Endodermal cell (in vitro differentiated cells): Measurements from ENCODE around the gene SPACDR. TPM values are rescaled to one million over a fixed set of nuclear protein-coding genes. Genes with fewer than 3 reads are reported as not detected.

ENCODE experiments used
- DNase-seq: peaks from one replicate; pipeline ENCODE4 v3.0.0-alpha.2; 2017
- H3K27ac ChIP-seq: 2 replicates; pipeline ENCODE4 v1.5.1; 2013; ENCODE audit warnings: mild to moderate bottlenecking, low read depth, low read length, moderate library complexity
- H3K27me3 ChIP-seq: 2 replicates; pipeline ENCODE4 v1.6.1; 2013; ENCODE audit warnings: mild to moderate bottlenecking, low read length, moderate library complexity; ENCODE audit not compliant: insufficient read depth, control insufficient read depth, poor library complexity, severe bottlenecking
- H3K36me3 ChIP-seq: 2 replicates; pipeline ENCODE4 v1.7.0; 2013; ENCODE audit warnings: mild to moderate bottlenecking, low read length, moderate library complexity; ENCODE audit not compliant: control insufficient read depth, insufficient read depth
- H3K4me1 ChIP-seq: one replicate; pipeline ENCODE4 v1.7.0; 2013; ENCODE audit warnings: low read length; ENCODE audit not compliant: control insufficient read depth, insufficient read depth
- H3K4me3 ChIP-seq: 2 replicates; pipeline ENCODE4 v1.5.1; 2013; ENCODE audit warnings: mild to moderate bottlenecking, low read length, moderate library complexity
- H3K9ac ChIP-seq: 2 replicates; pipeline ENCODE4 v1.6.1; 2013; ENCODE audit warnings: mild to moderate bottlenecking, low read length, moderate library complexity; ENCODE audit not compliant: poor library complexity, severe bottlenecking; ENCODE audit errors: extremely low read depth
- H3K9me3 ChIP-seq: 2 replicates; pipeline ENCODE4 v1.6.1; 2013; ENCODE audit warnings: mild to moderate bottlenecking, low read length, moderate library complexity; ENCODE audit not compliant: control insufficient read depth
- H3K27ac Mint-ChIP-seq: 2 replicates; pipeline ENCODE4 v1.8.0; 2020; ENCODE audit warnings: mixed read lengths
- H3K27me3 Mint-ChIP-seq: 2 replicates; pipeline ENCODE4 v1.8.0; 2021; ENCODE audit warnings: mild to moderate bottlenecking, mixed read lengths; ENCODE audit not compliant: insufficient read depth
- H3K36me3 Mint-ChIP-seq: 2 replicates; pipeline ENCODE4 v1.8.0; 2020; ENCODE audit warnings: low read depth, mixed read lengths
- H3K4me1 Mint-ChIP-seq: 2 replicates; pipeline ENCODE4 v1.8.0; 2020; ENCODE audit warnings: mixed read lengths
- H3K4me3 Mint-ChIP-seq: 2 replicates; pipeline ENCODE4 v1.8.0; 2020; ENCODE audit warnings: mild to moderate bottlenecking, moderate library complexity, mixed read lengths
- H3K9me3 Mint-ChIP-seq: 2 replicates; pipeline ENCODE4 v1.8.0; 2020; ENCODE audit warnings: mild to moderate bottlenecking, mixed read lengths
- WGBS, 2 experiments: methylation state at CpG; one replicate each; pipeline versions ENCODE4 v1.1.5 to v1.1.7; 2013; ENCODE audit warnings: missing lambda C conversion rate in 2 of 2, mixed read lengths in 1 of 2; ENCODE audit not compliant: insufficient coverage in 1 of 2, insufficient read length in 1 of 2; 5-methylcytosine and 5-hydroxymethylcytosine counted together
- total RNA-seq, 2 donors: library from RNA; stranded (reverse); fragmentation: NEBNext Ultra II Directional in 1 of 2; extraction: Animal tissue kit (Norgen Biotek cat#: 25700) in 1 of 2; gene quantifications; 2 replicates in 1 of 2; 3 replicates in 1 of 2; pipeline ENCODE4 v1.2.1, GENCODE V29; 2021
- TF ChIP-seq, protein P1 (sequence below): fragments of 200-600 bp; sonication (generic); conservative IDR thresholded peaks from 2 replicates; pipeline ENCODE4 v1.5.0; 2021; ENCODE audit warnings: antibody characterized with exemption, mild to moderate bottlenecking

The SPACDR gene
- total RNA-seq, 2 donors from 2014 or later: 1.3 to 1.5 TPM

DNA sequence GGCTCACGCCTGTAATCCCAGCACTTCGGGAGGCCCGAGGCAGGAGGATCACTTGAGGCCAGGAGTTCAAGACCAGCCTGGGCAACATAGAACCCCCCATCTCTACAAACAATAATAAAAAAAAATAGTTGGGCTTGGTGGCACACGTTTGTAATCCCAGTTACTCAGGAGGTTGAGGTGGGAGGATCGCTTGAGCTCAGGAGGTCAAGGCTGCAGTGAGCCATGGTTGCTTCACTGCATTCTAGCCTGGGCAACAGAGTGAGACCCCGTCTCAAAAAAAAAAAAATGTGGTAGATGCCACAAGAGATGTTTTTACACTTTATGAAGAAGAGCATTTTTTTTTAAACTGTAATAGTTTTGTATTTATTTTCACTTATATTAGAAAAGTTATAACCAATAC lies 32.4 kb upstream of the SPACDR start:
- WGBS, 2 experiments: 87 to 89% methylated on average over 4 to 6 of the region's 6 CpGs
- Mint-ChIP-seq H3K36me3 (peaks cover 11% of the 10 kb centered on the region), H3K4me3 (no peak overlapping the region), H3K27me3 (peaks cover 17% of the 10 kb centered on the region), H3K27ac (no peak overlapping the region), H3K9me3 (no peaks in the 10 kb centered on the region), H3K4me1 (peaks cover 3% of the 10 kb centered on the region)
- Histone ChIP-seq H3K27me3 (no peaks in the 10 kb centered on the region), H3K36me3 (peaks cover 4% of the 10 kb centered on the region), H3K9ac (no peak overlapping the region), H3K9me3 (no peaks in the 10 kb centered on the region), H3K4me3 (no peak overlapping the region), H3K27ac (no peak overlapping the region), H3K4me1 (no peaks in the 10 kb centered on the region)
- TF ChIP-seq, protein P1, sequence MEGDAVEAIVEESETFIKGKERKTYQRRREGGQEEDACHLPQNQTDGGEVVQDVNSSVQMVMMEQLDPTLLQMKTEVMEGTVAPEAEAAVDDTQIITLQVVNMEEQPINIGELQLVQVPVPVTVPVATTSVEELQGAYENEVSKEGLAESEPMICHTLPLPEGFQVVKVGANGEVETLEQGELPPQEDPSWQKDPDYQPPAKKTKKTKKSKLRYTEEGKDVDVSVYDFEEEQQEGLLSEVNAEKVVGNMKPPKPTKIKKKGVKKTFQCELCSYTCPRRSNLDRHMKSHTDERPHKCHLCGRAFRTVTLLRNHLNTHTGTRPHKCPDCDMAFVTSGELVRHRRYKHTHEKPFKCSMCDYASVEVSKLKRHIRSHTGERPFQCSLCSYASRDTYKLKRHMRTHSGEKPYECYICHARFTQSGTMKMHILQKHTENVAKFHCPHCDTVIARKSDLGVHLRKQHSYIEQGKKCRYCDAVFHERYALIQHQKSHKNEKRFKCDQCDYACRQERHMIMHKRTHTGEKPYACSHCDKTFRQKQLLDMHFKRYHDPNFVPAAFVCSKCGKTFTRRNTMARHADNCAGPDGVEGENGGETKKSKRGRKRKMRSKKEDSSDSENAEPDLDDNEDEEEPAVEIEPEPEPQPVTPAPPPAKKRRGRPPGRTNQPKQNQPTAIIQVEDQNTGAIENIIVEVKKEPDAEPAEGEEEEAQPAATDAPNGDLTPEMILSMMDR: no peak
- no peak for DNase-seq

DNA sequence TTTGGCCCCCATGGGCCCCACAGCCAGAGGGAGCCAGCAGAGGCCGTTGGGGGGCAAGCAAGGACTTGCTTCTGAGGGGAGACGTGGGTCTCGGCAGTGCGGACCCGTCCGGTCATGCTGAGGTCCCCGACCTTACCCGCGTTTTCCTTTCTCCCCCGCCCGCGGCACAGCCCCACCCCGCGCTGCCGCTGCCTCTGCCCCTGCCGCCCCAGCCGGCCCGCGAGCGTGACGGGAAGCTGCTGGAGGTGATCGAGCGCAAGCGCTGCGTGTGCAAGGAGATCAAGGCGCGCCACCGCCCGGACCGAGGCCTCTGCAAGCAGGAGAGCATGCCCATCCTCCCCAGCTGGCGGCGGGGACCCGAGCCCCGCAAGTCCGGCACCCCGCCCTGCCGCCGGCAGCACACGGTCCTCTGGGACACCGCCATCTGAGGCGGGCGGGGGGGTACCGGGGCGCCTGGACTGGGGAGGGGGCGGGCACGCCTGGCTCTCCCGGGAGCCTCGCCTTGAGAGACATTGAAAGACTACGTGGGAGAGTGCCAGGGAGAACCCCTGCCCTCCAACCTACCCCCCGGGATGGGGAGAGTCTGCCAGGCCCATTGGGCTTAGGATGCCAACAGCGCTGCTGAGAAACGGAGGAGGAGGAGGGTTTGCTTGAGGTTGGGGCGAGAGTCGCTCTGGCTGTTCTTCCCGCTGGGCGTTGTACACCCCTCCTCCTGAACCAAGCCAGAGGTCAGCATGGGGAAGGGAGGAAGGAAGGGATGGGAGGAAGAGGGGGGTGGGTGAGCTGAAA lies 29.6 kb upstream of the SPACDR start:
- H3K9me3 Mint-ChIP-seq: no peaks in the 10 kb centered on the region
- H3K27ac ChIP-seq: no peak overlapping the region

DNA sequence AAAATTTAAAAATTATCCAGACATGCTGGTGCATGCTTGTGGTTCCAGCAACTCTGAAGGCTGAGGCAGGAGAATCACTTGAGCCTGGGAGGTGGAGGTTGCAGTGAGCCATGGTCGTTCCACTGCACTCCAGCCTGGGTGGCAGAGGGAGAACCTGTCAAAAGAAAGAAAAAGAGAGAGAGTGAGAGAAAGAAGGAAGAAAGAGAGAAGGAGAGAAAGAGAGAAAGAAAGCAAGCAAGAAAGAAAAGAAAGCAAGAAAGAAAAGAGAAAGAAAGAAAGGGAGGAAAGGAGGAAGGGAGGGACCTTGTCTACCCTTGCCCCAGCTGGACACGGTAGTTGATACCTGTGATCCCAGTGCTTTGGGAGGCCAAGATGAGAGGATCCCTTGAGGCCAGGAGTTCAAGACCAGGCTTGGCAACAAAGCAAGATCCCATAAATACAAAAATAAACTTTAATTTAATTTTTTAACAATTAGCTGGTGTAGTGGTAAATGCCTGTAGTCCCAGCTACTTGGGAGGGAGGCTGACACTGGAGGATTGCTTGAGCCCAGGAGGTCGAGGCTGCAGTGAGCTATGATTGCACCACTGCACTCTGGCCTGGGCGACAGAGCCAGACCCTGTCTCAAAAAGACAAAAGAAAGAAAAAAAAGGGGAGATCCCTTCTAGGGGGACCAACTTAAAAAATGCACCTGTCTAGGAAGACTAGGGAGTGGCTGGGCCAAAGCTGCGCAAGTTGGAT lies 28.8 kb upstream of the SPACDR start:
- Histone ChIP-seq H3K9ac (no peak overlapping the region), H3K36me3 (peaks cover 4% of the 10 kb centered on the region), H3K9me3 (no peaks in the 10 kb centered on the region), H3K4me1 (no peaks in the 10 kb centered on the region), H3K27me3 (no peaks in the 10 kb centered on the region), H3K4me3 (no peak overlapping the region), H3K27ac (no peak overlapping the region)
- Mint-ChIP-seq H3K36me3 (peaks cover 18% of the 10 kb centered on the region), H3K4me3 (peak overlapping the region; percentile 46), H3K27me3 (peaks cover 19% of the 10 kb centered on the region), H3K27ac (no peak overlapping the region), H3K4me1 (peaks cover 3% of the 10 kb centered on the region), H3K9me3 (no peaks in the 10 kb centered on the region)
- WGBS, 2 experiments: 93 to 95% methylated on average over 5 of the region's 5 CpGs
- TF ChIP-seq, protein P1: no peak
- no peak for DNase-seq

More for the DNA sequence above, 29.6 kb upstream of the SPACDR start:
- Mint-ChIP-seq H3K36me3 (peaks cover 14% of the 10 kb centered on the region), H3K27ac (no peak overlapping the region), H3K4me1 (peaks cover 3% of the 10 kb centered on the region), H3K27me3 (peaks cover 19% of the 10 kb centered on the region), H3K4me3 (peak overlapping the region; percentile 46)
- Histone ChIP-seq H3K9ac (no peak overlapping the region), H3K27me3 (no peaks in the 10 kb centered on the region), H3K4me1 (no peaks in the 10 kb centered on the region), H3K4me3 (no peak overlapping the region), H3K36me3 (peaks cover 4% of the 10 kb centered on the region), H3K9me3 (no peaks in the 10 kb centered on the region)
- TF ChIP-seq, protein P1: no peak
- DNase-seq: peak; percentile 78
- whole genome bisulfite sequencing, 2 experiments: 54 to 57% methylated on average over 16 to 56 of the region's 56 CpGs
